Nephron (organoid): ENCODE measurements around the gene SLAMF6.

Experiments used
- H3K27ac Mint-ChIP-seq, 3 experiments: 2 replicates each; pipeline ENCODE4 v1.8.0; 2020; ENCODE audit warnings: mixed read lengths in 3 of 3, mild to moderate bottlenecking in 2 of 3, moderate library complexity in 1 of 3
- H3K27me3 Mint-ChIP-seq: 2 replicates; pipeline ENCODE4 v1.8.0; 2021; ENCODE audit warnings: low read depth, mild to moderate bottlenecking, moderate library complexity, mixed read lengths
- H3K36me3 Mint-ChIP-seq: 2 replicates; pipeline ENCODE4 v1.8.0; 2020; ENCODE audit warnings: low read depth, mixed read lengths
- H3K4me1 Mint-ChIP-seq: 2 replicates; pipeline ENCODE4 v1.8.0; 2020; ENCODE audit warnings: mixed read lengths
- H3K4me3 Mint-ChIP-seq, 3 experiments: 2 replicates each; pipeline ENCODE4 v1.8.0; 2020; ENCODE audit warnings: mild to moderate bottlenecking in 3 of 3, mixed read lengths in 3 of 3, moderate library complexity in 2 of 3
- H3K9me3 Mint-ChIP-seq: 2 replicates; pipeline ENCODE4 v1.8.0; 2020; ENCODE audit warnings: mixed read lengths
- TF ChIP-seq, protein P1 (sequence below), 3 experiments: fragments of 200-600 bp; sonication (generic); IDR thresholded peaks; one replicate each; pipeline ENCODE4 v1.5.0; 2021; ENCODE audit warnings: antibody characterized with exemption in 3 of 3; ENCODE audit not compliant: unreplicated experiment in 3 of 3

Gene SLAMF6

DNA sequence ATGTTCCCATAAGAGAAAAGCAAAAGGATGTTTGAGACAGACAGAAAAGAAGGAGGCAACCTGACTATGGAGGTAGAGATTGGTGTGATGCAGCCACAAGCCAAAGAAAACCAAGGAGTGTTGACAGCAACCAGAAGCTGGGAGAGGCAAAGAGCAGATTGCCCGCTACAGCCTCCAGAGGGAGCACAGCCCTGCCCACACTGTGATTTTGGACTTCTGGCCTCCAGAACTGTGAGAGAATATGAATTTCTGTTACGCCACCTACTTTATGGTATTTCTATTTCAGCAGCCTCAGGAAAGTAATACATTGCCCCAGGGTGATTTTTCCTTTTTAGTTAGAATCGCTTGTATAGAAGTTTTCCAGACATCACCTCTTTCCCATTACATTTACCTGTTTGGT is 28.4 kb downstream of the SLAMF6 start:
- Mint-ChIP-seq H3K9me3 (peaks cover 5% of the 10 kb centered on the region), H3K27me3 (no peaks in the 10 kb centered on the region), H3K36me3 (no peaks in the 10 kb centered on the region), H3K27ac (no peak overlapping the region), H3K4me3 (no peak overlapping the region), H3K4me1 (no peaks in the 10 kb centered on the region)
- TF ChIP-seq, protein P1, sequence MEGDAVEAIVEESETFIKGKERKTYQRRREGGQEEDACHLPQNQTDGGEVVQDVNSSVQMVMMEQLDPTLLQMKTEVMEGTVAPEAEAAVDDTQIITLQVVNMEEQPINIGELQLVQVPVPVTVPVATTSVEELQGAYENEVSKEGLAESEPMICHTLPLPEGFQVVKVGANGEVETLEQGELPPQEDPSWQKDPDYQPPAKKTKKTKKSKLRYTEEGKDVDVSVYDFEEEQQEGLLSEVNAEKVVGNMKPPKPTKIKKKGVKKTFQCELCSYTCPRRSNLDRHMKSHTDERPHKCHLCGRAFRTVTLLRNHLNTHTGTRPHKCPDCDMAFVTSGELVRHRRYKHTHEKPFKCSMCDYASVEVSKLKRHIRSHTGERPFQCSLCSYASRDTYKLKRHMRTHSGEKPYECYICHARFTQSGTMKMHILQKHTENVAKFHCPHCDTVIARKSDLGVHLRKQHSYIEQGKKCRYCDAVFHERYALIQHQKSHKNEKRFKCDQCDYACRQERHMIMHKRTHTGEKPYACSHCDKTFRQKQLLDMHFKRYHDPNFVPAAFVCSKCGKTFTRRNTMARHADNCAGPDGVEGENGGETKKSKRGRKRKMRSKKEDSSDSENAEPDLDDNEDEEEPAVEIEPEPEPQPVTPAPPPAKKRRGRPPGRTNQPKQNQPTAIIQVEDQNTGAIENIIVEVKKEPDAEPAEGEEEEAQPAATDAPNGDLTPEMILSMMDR (IDR thresholded peaks at IDR 0.05; ENCODE audit: unreplicated experiment in 3 of 3), result no peak

DNA sequence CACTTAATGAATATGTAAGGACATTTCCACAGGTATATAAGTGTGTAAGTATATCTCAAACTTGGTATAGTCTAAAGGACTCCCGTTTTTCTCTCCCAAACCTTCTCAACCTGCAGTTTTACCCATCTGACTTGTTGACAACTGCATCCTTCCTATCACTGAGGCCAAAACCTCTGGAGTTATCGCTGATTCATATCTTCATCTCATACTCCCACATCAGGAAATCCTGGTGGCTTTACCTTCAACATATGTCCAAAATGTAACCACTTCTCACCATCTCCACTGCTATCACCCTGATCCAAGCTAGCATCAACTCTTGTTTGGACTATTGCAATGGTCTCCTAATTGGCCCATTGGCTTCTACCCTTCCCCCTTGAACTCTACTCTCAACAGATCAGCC is 30.4 kb downstream of the SLAMF6 start:
- H3K36me3 Mint-ChIP-seq, result no peaks in the 10 kb centered on the region
- H3K4me1 Mint-ChIP-seq, result no peaks in the 10 kb centered on the region
- H3K4me3 Mint-ChIP-seq, result no peak overlapping the region
- TF ChIP-seq, protein P1 (IDR thresholded peaks at IDR 0.05; ENCODE audit: unreplicated experiment in 3 of 3), result no peak
- H3K9me3 Mint-ChIP-seq, result no peaks in the 10 kb centered on the region
- no peak overlapping the region for H3K27ac Mint-ChIP-seq
- H3K27me3 Mint-ChIP-seq, result no peaks in the 10 kb centered on the region

DNA sequence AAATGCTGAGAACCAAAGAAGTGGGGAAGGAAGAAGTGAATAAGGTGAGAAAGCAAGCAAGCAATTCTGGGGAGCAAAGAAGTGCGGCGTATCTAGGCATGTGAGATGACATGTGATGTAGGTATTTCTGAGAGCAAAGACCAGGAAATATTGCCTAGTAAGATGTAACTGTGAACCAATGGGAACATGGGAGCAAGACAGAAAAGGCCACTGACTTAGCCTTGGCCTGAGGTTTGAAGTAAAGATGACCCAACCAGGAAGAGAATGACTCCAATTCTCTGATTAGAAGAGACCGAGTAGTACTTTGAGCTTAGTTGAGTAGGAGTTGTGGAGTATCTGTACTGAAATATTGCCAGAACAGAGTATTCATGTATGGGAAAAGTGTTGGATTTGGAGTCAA is 31.1 kb downstream of the SLAMF6 start:
- Mint-ChIP-seq H3K4me3 (no peak overlapping the region), H3K9me3 (no peaks in the 10 kb centered on the region), H3K4me1 (no peaks in the 10 kb centered on the region), H3K27me3 (no peaks in the 10 kb centered on the region), H3K27ac (no peak overlapping the region), H3K36me3 (no peaks in the 10 kb centered on the region)
- TF ChIP-seq, protein P1 (IDR thresholded peaks at IDR 0.05; ENCODE audit: unreplicated experiment in 3 of 3), result no peak

DNA sequence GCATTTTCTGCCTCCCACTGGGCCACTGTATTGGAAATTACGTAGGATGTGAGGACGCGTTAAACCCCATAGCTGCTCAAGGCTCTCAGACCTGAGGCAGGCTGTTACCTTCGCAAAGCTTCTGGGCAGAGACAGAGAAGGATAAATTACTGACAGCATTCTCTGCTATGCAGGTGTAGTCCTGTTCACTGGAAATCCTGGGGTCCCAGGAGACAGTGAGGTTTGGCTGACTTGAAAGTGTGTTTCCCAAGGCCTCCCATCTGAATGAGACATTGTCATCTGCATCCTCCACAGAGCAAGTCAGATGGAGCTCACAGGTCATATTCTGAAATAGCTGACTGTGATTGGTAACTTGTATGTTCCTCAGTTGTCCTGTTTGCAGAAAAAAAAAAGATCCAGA is 32.0 kb downstream of the SLAMF6 start:
- Mint-ChIP-seq H3K36me3 (no peaks in the 10 kb centered on the region), H3K4me1 (no peaks in the 10 kb centered on the region), H3K9me3 (no peaks in the 10 kb centered on the region), H3K27me3 (no peaks in the 10 kb centered on the region), H3K4me3 (no peak overlapping the region), H3K27ac (no peak overlapping the region)
- TF ChIP-seq, protein P1 (IDR thresholded peaks at IDR 0.05; ENCODE audit: unreplicated experiment in 3 of 3), result no peak

DNA sequence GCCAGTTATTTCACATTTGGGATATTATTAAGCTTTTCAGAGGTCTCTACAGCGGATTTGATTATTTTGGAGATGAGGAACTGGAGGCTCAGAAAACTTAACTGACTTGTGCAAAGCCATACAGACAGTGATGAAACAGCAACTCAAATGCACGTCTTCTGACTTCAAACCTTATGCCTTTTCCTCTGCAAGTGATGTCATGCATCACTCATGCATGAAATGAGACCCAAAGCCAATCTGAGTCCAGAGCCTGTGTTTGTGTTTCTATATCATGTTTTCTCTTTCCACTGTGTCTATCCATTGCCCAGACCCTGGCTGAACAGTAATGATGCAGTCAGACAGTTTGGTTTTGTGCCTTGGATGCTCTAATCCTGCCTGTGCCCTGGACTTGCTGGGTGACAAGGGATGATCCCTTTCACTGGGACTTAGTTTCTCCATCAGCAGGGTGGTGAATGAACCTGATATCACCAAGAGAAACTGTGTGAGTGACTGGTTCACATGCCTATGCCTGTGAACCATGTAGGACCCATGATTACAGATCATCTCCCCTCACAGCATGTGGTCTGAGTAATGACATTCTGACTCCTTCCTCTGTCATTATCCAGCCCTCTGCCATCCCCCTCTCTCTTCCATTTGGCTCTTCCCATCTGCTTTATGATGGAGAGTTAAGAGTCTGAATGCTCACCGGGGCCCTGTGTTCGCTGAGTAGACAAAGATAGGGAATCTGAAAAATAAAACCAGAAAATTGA is 33.4 kb downstream of the SLAMF6 start:
- no peaks in the 10 kb centered on the region for H3K36me3 Mint-ChIP-seq
- no peaks in the 10 kb centered on the region for H3K4me1 Mint-ChIP-seq
- H3K27me3 Mint-ChIP-seq, result peaks cover 3% of the 10 kb centered on the region
- H3K9me3 Mint-ChIP-seq, result no peaks in the 10 kb centered on the region
- H3K4me3 Mint-ChIP-seq, result no peak overlapping the region
- TF ChIP-seq, protein P1 (IDR thresholded peaks at IDR 0.05; ENCODE audit: unreplicated experiment in 3 of 3), result no peak
- H3K27ac Mint-ChIP-seq, result no peak overlapping the region
